Measurements from ENCODE around the gene MAD1L1.

The MAD1L1 gene

DNA sequence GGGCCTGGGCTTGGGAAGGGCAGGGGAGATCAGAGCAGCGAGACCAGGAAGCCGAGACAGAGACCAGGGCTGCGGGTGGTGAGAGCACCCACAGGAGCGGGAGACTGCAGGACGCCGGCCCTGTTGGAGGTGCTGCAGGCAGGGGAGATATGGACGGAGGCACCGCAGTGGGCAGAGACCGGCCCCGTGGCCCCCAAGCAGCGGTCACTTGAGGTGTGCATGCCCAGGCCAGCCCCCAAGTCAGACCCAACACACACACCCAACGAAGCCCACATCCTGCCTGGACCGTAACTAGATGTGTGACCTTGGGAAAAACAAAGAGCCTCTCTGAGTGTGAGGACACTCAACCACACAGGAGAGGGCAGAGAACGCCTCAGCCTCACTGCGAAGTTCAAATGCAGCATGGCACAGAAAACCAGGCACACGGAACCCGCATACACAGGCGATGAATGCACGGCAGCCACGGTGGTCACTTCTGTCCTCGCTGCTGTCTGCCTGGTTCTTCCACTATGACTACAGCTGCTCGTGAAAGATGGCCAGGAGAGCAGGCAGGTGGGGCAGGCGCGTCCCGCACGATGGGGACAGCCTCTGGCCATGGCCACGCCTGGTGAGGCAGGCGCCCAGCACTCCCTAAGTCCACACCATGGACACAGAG, 214.7 kb downstream of the MAD1L1 start:
- no peak for DNase-seq

- no peak for DNase-seq
Observed at GRCh38 chr7:2017481-2017891, 215.3 kb downstream of the MAD1L1 start.

GRCh38 chr7:2016761-2017480, 215.8 kb downstream of the MAD1L1 start:
- DNase-seq = no peak

GRCh38 chr7:2016021-2016631, 216.6 kb downstream of the MAD1L1 start:
- no peak for DNase-seq

- DNase-seq = no peak
Observed at GRCh38 chr7:2015251-2015871, 217.4 kb downstream of the MAD1L1 start.

DNA sequence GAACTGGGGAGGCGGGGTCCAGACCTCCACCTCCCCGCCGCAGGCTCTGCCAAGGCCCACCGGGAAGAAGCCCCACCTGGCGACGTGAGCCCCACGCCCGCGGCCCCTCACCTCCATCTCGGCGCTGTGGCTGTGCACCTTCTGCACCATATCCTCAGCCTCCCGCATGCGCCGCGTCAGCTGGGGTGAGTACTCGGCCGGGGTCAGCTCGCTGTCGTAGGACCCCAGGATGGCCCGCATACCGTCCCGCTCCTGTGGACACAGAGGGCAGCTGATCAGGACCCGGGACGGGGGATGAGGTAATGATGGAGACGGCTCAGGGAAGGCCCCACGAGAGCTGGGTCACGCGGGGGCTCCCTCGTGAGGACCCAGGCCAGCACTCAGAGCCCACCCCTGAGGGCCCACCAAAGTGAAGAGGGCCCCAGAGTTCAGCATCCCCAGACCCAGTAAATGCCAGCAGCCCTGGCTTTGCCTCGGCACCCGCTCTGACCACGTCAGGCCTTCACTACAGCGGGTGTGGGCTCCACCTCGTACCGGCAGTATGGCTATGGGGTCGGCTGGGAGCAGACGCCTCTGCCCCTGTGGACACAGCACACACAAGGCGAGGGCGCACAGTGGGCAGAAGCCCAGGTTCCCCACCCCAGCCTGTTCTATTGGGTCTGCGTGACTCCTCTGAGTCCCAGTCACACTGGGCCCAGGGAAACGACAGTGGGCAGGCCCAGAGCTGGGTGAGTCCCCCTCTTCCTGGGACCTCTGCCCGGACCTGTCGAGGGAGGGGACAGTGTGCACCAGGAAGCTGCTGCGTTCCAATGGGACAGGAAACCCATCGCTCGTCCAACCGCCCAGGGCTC, 218.1 kb downstream of the MAD1L1 start:
- DNase-seq = no peak

DNA sequence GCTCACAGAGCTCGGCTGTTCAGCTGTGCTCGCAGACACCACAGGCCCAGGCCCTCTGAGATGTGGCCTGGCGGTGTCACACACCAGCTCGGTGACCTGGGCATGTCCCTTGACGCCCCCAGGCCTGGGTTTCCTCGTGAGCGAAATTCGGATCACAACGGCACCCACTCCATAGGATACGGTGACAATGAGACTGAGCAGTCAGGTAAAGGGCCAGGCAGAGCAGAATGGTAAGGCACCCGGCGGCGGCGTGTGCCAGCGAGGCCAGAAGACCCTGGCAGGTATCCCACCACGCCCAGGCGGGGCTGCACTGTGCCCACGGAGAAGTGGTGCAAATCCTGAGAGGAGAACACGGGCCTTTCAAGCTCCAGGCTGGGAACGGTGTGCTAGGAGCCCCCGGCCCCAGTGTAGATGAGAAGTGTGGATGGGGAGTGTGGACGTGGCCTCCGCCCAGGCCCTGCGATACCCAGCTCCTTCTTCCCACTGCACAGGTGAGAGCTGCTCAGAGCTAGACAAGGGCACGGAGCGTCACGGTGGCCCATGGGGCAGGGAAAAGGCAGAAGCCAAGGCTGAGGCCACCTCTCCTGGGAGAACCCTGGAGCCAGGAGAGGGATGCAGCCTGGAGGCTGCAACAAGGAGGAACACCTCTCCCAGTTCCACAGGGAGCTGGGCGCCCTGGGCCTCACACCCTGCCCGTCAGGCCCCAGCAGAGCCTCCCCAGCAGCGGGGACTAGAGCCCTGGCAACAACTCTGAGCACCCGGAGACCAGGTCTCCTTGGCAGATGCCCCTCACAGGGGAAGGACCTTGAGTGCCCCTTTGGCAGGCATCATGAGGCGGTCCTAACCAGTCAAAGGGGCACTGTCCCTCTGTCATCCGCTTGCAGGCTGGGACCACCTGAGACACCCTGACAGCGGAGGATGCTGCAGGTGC, 219.1 kb downstream of the MAD1L1 start:
- no peak for DNase-seq

DNA sequence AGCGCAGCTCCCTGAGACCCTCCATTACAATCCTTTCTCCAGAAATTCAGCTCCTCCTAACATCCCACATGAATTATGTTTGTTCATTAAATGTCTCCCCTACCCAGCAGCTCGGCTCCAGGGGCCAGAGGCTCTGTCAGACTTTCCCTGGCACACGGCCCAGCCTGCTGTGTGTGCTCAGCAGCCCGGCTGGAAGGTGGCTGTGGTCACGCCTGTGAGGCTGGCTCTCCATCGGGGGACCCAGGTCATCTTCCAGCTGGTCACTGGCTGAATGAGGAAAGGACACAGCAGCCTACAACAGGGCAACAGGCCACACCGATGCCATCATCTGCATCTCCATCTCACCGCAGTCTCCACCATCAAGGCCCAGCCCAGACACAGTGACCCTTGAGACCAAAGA, 219.8 kb downstream of the MAD1L1 start:
- DNase-seq = peak in 21 of 56 donors; percentile 10 to 70 (median 40)

DNA sequence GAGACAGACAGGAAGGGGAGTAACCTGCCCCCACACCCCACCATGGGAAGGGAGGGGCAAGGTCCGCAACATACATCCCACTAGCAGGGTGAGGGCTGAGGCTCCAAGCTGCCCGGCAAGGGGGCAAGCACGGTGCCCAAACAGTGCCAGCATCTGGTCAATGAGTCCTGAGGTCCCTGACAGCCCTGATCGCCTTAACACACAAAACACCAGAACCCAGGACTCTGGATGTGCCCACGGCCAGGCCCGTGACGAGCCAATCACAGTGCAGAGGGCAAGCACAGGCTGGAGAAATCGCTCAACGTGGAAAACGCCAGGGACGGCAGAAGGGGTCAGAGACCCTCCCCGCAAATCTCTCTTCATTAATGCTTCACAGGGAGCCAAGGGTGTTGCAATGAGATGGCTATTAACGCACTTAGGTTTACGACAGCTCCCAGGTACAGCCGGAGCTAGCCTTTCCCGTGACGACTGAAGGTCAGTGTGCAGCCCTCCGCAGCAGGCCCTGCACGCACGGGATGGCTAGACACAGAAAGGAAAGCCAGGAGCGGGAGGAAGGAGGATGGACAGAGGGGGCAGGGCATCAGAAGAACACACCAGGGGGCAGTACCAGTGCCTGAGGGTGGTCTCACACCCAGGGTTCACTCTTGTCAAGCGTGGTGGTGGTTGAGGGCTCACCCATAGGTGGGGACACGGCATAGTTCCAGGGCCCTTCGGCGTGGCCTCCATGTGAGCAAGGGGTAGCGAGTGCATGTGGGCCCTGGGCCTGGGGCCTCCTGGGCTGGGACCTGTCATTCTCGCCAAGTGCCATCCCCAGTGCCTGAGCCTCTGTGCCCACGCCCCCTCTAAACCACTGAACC, 220.5 kb downstream of the MAD1L1 start:
- no peak for DNase-seq

- DNase-seq = no peak
Observed at GRCh38 chr7:2011266-2012043, 221.3 kb downstream of the MAD1L1 start.

DNA sequence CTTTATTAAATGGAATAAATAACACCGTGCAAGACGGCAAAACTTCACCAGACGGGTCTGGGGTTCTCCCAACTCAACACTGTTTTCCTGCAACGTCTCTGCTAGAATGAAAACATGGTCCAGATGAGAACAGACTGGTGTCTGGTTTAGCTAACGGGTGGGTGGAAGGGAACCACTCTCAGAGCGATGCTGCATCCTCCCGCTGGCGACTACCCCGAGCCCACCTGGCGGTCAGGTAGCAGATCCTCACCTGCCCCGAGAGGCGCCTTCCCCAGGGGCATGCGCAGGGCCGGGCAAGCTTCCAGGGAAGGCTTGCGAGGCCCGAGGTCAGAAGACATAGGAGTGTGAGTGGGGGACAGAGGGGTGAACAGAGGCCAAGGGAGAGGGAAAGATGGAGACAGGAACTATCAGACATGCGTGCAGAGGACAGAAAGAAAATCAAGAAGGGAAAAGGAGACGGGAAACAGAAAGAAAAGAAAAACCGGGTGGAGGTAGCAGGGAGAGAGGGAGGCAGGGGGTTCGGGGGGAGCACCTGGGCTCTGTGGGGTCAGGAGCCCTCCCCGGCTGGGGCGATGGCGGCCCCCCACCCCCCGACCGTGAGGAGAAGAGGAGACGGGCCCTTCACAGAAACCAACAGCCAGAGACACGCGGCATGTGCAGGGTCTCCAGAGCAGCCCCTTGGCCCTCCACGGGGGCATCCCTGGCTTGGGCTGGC, 222.0 kb downstream of the MAD1L1 start:
- DNase-seq = no peak

GRCh38 chr7:2010101-2010500, 222.6 kb downstream of the MAD1L1 start:
- DNase-seq = no peak

GRCh38 chr7:2009541-2010001, 223.2 kb downstream of the MAD1L1 start:
- peak in 27 of 56 donors; percentile 3 to 76 (median 40) for DNase-seq

GRCh38 chr7:2008936-2009540, 223.7 kb downstream of the MAD1L1 start:
- no peak for DNase-seq

DNA sequence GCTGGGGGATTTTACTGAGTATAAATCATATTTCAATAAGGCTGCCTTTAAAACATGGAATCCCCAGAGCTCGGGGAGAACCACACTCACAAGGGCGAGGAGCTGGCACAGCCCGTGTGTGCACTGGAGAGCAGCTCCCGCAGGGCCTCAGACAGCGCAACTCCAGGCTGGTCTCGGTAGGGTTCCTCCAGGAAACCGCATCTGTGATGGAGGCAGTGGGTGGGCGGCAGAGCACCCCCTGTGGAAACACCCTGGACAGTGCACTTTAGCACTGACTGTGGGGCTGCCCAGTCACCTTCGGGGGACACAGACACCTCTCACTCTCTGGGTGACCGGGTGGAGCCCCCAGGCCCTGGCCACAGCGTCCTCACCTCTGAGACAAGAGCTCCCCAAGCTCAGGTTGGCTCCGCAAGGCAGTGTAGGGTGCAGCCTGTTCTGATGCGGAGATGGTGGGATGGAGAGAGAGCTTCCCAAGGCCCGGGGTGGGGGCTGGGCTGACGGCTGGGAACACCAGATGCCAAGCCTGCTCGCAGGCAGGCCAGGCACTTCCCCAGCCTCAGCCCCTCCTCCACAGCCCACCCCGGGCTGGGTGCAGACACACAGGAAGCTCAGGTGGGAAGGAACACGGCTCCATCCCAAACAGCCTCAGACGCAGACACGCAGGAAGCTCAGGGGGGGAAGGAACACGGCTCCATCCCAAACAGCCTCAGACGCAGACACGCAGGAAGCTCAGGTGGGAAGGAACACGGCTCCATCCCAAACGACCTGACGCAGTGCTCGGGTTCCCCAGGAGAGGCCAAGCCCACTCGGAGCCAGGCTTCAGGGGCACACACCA, 224.4 kb downstream of the MAD1L1 start:
- DNase-seq = no peak

DNA sequence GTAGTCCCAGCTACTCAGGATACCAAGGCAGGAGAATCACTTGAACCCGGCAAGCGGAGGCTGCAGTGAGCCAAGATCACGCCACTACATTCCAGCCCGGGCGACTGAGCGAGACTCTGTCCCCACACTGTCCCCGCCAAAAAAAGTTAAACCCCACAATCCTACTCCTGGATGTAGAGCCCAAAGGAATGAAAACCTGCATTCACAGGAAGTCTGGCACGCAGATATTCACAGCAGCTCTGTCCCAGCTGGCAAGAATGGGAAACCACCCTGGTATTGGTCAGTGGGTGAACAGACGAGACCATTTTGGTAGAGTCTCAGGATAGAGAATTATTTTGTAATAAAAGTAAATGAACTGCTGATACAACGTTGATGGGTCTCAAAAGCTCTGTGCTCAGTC, 225.2 kb downstream of the MAD1L1 start:
- no peak for DNase-seq
